ENCODE measurements around the gene DDX56.

The DDX56 gene

DNA sequence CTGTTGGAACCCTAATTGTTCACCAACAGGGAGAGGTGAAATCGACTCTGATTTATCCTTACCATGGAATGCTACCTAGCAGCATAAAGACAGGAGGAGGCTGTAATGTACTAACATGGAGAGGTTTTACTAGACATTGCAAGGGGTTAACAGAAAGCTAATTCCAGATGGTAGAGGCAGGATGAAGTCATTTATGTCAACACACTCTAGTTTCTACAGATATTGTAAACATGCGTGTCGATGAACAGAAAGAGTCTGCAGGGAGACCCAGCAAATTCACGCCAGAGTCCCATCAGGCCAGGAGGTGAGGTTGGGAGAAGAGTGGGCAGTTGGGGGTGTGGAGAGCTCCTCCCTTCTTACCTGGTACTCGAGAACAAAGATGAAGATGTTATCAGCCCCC, 39.6 kb downstream of the DDX56 start:
- no peak for DNase-seq

- DNase-seq: no peak
These were observed 40.2 kb downstream of the DDX56 start for GRCh38 chr7:44533301-44534055.

DNA sequence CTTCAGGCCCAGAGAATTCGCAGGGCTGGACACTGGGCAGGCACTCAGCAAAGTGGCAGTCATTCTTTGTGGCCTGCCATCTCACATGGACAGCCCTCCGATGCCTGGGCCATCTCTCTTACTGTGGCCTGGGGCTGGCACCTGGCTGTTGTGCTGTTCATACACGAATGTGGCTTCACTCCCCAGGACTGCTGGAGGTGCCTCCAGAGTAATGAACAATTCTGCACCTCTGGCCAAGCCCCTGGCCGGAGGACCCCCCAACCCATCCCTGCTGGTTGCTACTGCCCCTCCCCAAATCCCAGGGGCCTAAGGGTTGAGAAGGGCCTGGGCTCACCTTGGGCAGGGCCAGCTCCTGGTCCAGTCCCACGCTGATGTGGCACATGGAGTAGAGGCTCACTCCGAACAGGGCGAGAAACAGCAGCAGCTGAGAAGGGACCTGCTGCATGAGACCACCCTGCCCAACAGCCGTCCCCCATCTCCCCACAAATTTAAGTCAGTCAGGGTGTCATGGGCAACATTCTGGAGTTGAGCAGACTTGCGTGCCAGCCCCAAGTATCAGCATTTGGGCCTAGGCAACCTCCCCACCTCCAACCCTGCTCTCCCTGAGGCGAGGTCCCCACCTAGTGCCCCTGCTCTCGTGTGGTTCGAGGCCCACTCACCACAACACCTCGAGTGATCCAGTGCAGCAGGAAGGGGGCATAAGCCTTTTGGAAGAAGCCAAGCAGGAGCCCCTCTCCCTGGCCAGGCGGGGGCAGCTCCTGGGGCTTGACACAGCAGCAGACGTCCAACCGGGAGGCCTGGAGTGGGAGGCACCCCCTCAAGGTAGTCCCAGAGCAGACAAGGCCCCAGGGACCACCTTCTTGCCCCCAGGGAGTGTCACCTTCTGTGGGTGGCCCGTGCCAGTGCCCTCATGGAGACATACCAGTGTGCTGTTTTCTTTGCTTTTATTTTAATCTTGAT, 42.0 kb downstream of the DDX56 start:
- DNase-seq: no peak

- DNase-seq: no peak
These were observed 42.7 kb downstream of the DDX56 start for GRCh38 chr7:44530990-44531389.

DNA sequence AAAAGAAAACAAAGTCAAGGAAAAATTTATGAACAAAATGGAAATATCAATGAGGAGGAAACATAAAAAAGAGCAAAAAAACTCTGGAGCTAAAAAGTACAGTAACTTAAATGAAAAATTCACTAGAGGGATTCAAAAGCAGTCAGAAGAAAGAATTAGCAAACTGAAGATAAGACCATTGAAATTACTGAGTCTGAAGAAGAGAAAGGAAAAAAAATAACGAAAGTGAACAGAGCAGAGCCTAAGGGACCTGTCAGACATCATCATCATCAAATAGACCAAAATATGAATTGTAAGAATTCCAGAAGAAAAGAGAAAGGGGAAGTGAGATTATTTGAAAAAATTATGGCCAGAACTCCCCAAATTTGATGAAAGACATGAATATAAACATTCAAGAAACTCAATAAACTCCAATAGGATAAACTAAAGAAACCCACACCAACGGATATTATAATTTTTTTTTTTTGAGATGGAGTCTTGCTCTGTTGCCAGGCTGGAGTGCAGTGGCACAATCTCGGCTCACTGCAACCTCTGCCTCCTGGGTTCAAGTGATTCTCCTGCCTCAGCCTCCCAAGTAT, 48.8 kb downstream of the DDX56 start:
- DNase-seq: no peak

- DNase-seq: no peak
These were observed 51.4 kb downstream of the DDX56 start for GRCh38 chr7:44522315-44522714.

GRCh38 chr7:44521347-44522095, 52.2 kb downstream of the DDX56 start:
- DNase-seq: no peak

DNA sequence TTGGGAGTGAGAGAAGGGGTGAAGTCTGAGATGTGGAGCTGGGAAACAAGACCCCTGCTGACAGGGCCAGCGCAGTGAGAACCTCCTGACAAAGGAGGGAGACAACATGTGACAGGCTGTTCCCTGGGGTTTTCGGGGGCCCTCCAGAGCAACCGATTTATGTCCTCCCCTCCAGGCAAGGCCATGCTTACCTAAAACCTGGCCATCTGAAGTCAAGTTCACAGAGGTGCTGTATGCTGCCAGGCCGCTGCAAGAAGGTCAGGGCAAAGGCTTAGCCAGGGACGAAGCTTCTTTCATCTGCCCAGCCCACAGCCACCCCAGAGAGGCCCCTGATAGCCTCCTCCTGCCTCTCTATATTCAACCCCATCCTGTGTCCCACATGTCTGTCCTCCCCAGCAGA, 53.1 kb downstream of the DDX56 start:
- DNase-seq: no peak

DNA sequence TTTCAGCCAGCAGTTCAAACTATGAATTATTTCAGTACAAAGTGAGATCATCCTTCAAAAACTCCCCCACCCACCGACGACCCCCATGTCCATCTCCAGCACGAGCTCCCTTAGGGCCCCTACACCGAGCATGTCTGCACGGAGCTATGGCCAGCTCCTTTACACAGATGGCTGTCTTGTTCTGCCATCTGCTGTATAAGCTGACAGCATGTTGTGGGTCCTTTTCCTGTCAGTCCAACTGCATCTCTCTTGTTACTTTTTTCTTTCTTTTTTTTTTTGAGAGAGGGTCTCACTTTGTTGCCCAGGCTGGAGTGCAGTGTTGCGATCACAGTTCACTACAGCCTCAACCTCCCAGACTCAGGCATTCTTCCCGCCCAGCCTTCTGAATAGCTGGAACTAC, 54.2 kb downstream of the DDX56 start:
- DNase-seq: no peak

DNA sequence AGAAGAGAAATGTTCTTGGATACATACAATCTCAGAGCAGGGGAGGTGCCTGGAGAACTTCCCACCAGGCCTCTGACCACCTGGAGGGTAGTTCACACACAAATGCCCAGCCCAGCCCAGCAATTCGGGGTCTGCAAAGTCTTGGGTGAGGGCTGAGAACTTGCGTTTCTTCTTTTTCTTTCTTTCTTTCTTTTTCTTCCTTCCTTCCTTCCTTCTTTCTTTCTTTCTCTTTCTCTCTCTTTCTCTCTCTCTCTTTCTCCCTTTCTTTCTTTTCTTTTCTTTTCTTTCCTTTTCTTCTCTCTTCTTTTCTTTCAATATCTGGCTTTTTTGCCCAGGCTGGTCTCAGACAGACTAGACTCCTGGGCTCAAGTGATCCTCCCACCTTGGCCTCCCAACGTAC, 54.9 kb downstream of the DDX56 start:
- DNase-seq: no peak

GRCh38 chr7:44517175-44517574, 56.5 kb downstream of the DDX56 start:
- no peak for DNase-seq

Measured in activated CD4-positive, alpha-beta T cell treated with anti-CD3 and anti-CD28 coated beads, Interleukin-2, amount 50 U/mL, for 16 hours (primary cell).